Lower lobe of right lung (tissue), 2 donors: ENCODE measurements around the gene LRRK1. TPM values are rescaled to one million over a fixed set of nuclear protein-coding genes. Genes with fewer than 3 reads are reported as not detected.

Source experiments
- ATAC-seq, 2 donors: fragments of 200-7000 bp; cut with Tn5 transposase; one replicate each; pipeline ENCODE4 v1.9.1; 2020 to 2022; ENCODE audit warnings: mild to moderate bottlenecking in 2 of 2, moderate library complexity in 2 of 2
- DNase-seq: peaks from one replicate; pipeline ENCODE4 v3.0.0-alpha.2; 2020
- H3K27ac ChIP-seq: fragments of 200-600 bp; one replicate; pipeline ENCODE4 v1.8.0; 2022
- H3K27me3 ChIP-seq: fragments of 200-600 bp; one replicate; pipeline ENCODE4 v1.8.0; 2022; ENCODE audit warnings: low read depth
- H3K36me3 ChIP-seq: fragments of 200-600 bp; one replicate; pipeline ENCODE4 v1.8.0; 2022; ENCODE audit warnings: mild to moderate bottlenecking
- H3K4me1 ChIP-seq: fragments of 200-600 bp; one replicate; pipeline ENCODE4 v1.8.0; 2022
- H3K4me3 ChIP-seq: fragments of 200-600 bp; one replicate; pipeline ENCODE4 v1.8.0; 2022; ENCODE audit warnings: mild to moderate bottlenecking
- H3K9me3 ChIP-seq: fragments of 200-600 bp; one replicate; pipeline ENCODE4 v1.8.0; 2022
- intact Hi-C: fragments of 100-400 bp; cut with DNase I; formaldehyde crosslinking; loops from one replicate; pipeline ENCODE4 v1.11.0; 2022
- total RNA-seq: library from RNA; stranded (reverse); fragmentation: NEBNext Ultra II Directional; extraction: Animal tissue kit (Norgen Biotek cat#: 25700); gene quantifications from one replicate; pipeline ENCODE4 v1.2.1, GENCODE V29; 2021
- TF ChIP-seq, protein P1 (sequence below): fragments of 200-600 bp; IDR thresholded peaks from one replicate; pipeline ENCODE4 v1.8.0; 2022; ENCODE audit warnings: antibody characterized with exemption, mild to moderate bottlenecking
- donor health status: DM: no; HTN: yes; CAD: no; lungs with severe emphysema.

Gene LRRK1
- total RNA-seq, 1 donor from 2014 or later = 24.3 TPM

DNA sequence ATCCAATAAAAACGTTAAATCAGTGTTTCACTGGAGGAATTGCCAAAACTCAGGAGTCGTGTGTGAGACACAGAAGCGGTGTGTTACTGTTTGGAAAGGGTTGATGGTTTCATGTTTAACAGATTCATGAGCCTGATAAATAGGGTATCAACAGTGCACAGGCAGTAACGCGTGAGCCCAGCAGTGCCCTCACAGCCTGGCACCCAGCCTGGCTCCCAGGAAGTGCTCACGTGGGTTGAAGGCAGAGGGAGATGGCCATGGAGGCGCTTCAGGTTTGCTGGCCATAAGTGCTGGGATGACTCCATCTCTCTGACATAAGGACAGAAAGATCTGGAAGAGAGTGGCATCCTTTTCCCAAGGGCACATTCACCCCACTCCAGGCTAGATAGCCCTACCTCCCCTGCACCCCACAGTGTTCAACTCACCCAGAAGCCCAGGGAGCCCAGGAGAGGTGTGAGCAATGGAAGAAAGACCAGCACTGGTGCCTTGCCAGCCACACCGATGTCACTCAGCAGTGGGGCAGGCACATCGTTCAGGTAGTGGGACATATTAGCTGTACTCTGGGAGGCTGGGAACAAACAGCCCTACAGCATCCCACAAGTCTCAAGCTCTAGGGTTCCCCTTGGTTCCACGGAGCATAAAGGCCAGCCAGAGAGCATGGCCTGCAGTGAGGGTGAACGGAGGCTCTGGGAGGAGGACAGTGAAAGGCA, 164.3 kb downstream of the LRRK1 start:
- Histone ChIP-seq H3K27ac (no peak overlapping the region), H3K27me3 (no peaks in the 10 kb centered on the region), H3K4me3 (no peak overlapping the region), H3K9me3 (no peaks in the 10 kb centered on the region), H3K4me1 (peaks cover 1% of the 10 kb centered on the region), H3K36me3 (no peaks in the 10 kb centered on the region)
- intact Hi-C loops = loop anchor here (10.0 kb wide), 1 partner anchor 171 kb away; the partner anchor contains the start of gene CHSY1
- DNase-seq (no peak), ATAC-seq (peak in 1 of 2 donors; percentile 17)
- TF ChIP-seq, protein P1, sequence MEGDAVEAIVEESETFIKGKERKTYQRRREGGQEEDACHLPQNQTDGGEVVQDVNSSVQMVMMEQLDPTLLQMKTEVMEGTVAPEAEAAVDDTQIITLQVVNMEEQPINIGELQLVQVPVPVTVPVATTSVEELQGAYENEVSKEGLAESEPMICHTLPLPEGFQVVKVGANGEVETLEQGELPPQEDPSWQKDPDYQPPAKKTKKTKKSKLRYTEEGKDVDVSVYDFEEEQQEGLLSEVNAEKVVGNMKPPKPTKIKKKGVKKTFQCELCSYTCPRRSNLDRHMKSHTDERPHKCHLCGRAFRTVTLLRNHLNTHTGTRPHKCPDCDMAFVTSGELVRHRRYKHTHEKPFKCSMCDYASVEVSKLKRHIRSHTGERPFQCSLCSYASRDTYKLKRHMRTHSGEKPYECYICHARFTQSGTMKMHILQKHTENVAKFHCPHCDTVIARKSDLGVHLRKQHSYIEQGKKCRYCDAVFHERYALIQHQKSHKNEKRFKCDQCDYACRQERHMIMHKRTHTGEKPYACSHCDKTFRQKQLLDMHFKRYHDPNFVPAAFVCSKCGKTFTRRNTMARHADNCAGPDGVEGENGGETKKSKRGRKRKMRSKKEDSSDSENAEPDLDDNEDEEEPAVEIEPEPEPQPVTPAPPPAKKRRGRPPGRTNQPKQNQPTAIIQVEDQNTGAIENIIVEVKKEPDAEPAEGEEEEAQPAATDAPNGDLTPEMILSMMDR = no peak

DNA sequence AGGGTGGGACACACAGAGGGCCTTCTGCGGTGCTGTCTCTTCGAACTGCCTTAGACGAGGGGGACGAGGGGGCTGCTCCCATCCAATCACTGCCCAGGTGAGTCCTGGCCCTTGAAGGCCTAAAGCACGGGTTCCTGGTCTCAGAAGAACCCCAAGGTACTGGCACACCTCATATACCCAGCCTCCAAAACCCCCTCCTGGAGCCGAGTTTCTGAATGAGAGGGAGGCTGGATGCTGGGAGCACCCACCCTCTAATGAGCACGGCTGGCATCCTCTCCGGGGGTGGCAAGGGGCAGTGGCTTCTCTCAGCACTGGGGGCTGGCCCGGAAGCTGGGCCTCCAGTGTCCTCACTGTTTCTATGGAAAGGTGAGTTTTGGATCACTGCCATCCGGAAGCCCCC, 165.6 kb downstream of the LRRK1 start:
- intact Hi-C loops = loop anchor here (10.0 kb wide), 1 partner anchor 170 kb away; the partner anchor contains the start of gene CHSY1
- ATAC-seq (no peak), DNase-seq (no peak)
- Histone ChIP-seq H3K9me3 (no peaks in the 10 kb centered on the region), H3K27me3 (no peaks in the 10 kb centered on the region), H3K4me3 (no peak overlapping the region), H3K27ac (no peak overlapping the region), H3K4me1 (peaks cover 15% of the 10 kb centered on the region), H3K36me3 (no peaks in the 10 kb centered on the region)
- TF ChIP-seq, protein P1 = no peak

DNA sequence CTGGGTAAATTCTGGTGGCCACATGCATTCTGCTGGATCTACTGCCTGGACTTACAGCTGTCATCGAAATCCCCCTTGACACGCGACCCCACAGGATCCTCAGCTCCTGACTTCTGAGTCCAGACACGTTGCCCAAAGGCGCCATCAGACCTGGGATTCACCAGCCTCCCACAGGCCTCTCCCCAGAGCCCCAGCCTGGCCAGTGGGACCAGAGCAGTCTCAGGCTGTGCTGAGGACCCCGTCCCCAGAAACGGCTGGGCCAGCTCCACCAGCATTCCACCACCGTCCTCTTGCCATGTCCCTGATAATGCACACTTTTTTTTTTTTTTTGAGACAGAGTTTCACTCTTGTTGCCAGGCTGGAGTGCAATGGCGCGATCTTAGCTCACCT, 166.1 kb downstream of the LRRK1 start:
- DNase-seq = no peak
- peaks cover 17% of the 10 kb centered on the region for H3K4me1 ChIP-seq
- H3K9me3 ChIP-seq = no peaks in the 10 kb centered on the region
- intact Hi-C loops = loop anchor here (10.0 kb wide), 1 partner anchor 169 kb away; the partner anchor contains the start of gene CHSY1
- no peaks in the 10 kb centered on the region for H3K36me3 ChIP-seq
- H3K27ac ChIP-seq = no peak overlapping the region
- no peak for ATAC-seq
- H3K4me3 ChIP-seq = no peak overlapping the region
- H3K27me3 ChIP-seq = no peaks in the 10 kb centered on the region
- TF ChIP-seq, protein P1 = no peak

DNA sequence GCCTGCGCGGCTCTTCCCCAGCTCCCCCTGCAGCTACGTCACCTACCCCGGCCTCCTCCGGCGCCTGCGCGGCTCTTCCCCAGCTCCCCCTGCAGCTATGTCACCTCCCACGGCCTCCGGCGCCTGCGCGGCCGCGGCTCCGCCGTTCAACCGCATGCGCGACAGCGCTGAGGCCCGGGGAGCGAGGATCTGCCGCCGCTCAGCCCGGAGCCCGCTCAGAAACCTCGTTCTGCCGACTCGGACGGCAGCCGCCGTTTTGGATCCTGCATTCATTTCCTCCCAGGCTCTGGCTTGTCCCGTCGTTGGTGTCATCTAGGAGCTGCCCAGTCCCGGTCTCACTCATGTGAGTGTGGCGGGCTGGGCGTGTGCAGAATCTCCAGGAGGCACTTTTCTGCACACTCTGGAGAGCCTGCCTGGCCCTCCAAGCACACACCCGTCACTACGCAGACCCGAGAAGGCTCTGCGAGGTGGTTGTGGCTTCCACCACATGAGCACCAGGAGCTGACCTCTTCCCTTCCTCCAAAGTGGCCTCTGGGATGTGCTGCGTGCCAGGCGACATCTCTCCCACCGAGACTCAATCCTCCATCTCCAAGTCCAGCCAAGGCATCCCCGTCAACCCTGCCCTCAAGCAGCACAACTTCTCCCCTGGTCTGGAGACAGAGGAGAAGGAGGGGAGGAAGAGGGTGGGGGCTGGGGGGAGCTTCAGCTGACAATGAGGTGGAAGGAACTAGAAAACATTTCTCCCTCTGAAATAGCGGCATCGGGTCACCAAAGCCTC, 167.4 kb downstream of the LRRK1 start:
- ATAC-seq (no peak), DNase-seq (no peak)
- intact Hi-C loops = loop anchor here (10.0 kb wide), 1 partner anchor 168 kb away; the partner anchor contains the start of gene CHSY1
- no peaks in the 10 kb centered on the region for H3K27me3 ChIP-seq
- no peak overlapping the region for H3K4me3 ChIP-seq
- no peaks in the 10 kb centered on the region for H3K36me3 ChIP-seq
- TF ChIP-seq, protein P1 = no peak
- no peaks in the 10 kb centered on the region for H3K9me3 ChIP-seq
- peaks cover 25% of the 10 kb centered on the region for H3K4me1 ChIP-seq
- no peak overlapping the region for H3K27ac ChIP-seq

DNA sequence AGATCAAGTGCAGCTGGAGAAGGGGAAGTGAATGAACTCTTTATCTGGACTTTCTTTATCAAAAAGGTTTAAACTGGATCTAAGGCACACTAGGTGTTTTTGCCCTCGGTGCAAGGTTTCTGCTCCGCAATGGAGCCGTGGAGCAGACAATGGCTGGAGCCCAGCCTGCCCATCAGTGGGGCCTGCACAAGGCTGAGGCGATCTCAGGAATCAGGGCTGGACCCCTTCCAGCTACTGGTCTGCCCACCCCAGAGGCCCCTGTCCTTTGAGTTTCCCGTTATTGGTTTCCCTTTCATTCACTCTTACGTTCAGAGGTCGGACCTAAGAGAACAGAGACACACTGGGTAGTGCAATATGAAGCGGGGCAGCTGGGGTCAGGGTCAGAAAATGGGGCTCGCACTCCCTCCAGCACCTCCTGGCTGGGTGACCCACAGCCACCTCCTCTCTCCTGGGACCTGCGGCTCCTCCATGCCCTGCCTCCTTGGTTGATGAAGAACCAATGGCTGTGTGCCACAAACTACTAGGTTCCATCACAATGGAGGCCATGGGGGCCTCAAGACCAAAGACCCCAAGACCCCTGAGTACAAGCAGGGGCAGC, 168.1 kb downstream of the LRRK1 start:
- peaks cover 32% of the 10 kb centered on the region for H3K4me1 ChIP-seq
- H3K4me3 ChIP-seq = no peak overlapping the region
- no peaks in the 10 kb centered on the region for H3K27me3 ChIP-seq
- no peak for ATAC-seq
- TF ChIP-seq, protein P1 = no peak
- H3K36me3 ChIP-seq = no peaks in the 10 kb centered on the region
- no peaks in the 10 kb centered on the region for H3K9me3 ChIP-seq
- intact Hi-C loops = loop anchor here (10.0 kb wide), 1 partner anchor 168 kb away; the partner anchor contains the start of gene CHSY1
- H3K27ac ChIP-seq = no peak overlapping the region
- DNase-seq = no peak
